Keratinocyte (primary cell): Measurements from ENCODE around the gene ADAT3.

Experiments
- CTCF ChIP-seq, 3 experiments: IDR thresholded peaks in 1 of 3; conservative IDR thresholded peaks in 1 of 3; optimal IDR thresholded peaks in 1 of 3; 2 replicates in 2 of 3; 3 replicates in 1 of 3; pipeline versions ENCODE3 to v1.5.1; 2011; ENCODE audit warnings: low read length in 3 of 3, mild to moderate bottlenecking in 3 of 3, moderate library complexity in 2 of 3, control low read depth in 1 of 3, inconsistent platforms in 1 of 3; ENCODE audit not compliant: insufficient read depth in 2 of 3; ENCODE audit errors: extremely low read depth in 1 of 3
- EZH2 ChIP-seq: IDR thresholded peaks from one replicate; pipeline ENCODE4 v1.6.1; 2012; ENCODE audit warnings: inconsistent platforms, mild to moderate bottlenecking, low read length, moderate library complexity

GRCh38 chr19:1913781-1914577 is 8.8 kb downstream of the ADAT3 start:
- TF ChIP-seq CTCF (optimal IDR thresholded peaks at IDR 0.05 in 1 of 3, IDR thresholded peaks at IDR 0.05 in 1 of 3, conservative IDR thresholded peaks at IDR 0.05 in 1 of 3; ENCODE audit: extremely low read depth in 1 of 3, insufficient read depth in 2 of 3, low read length in 3 of 3) = no peak
- TF ChIP-seq EZH2 = no peak
